Measurements from ENCODE around the gene DGKE.
A peak's percentile ranks its signal among the peaks of the same experiment; 100 is the strongest.

The DGKE gene

DNA sequence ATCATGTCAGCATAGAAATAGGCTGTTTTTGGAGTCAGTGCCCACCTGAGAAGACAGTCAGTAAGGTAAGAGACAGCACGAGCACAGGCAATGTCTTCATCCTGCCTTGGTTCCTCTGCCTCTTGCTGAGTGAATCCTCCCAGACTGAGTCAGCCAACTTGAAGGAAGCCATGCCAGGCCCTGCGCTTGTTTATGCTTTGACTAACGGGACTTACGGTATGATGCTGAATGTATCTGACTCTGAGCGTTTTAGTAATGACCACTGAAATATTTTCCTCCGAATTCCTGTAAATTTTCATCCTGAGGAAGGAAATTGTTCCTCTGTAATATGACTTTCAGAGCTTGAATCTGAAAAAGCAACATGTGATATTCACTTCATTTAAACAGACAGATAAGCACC lies 18.2 kb upstream of the DGKE start:
- DNase-seq (ENCODE audit: low spot score): no peak

DNA sequence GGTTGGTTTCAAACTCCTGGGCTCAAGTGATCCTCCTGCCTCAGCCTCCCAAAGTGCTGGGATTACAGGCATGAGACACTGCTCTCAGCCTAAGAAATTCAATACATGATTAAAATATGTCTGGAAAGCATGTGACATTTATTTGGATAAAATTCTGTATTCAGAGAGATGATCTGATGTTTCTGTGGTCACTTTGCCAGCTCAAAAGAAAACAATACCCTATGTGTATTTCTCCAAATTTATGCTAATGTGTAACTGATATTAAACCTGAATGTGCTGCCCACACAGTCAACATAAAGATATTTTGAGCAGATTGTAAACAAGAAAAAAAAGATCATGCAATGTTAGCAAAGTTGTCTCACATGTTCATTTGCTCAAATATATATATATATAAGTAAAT lies 16.9 kb upstream of the DGKE start:
- DNase-seq (ENCODE audit: low spot score): no peak

DNA sequence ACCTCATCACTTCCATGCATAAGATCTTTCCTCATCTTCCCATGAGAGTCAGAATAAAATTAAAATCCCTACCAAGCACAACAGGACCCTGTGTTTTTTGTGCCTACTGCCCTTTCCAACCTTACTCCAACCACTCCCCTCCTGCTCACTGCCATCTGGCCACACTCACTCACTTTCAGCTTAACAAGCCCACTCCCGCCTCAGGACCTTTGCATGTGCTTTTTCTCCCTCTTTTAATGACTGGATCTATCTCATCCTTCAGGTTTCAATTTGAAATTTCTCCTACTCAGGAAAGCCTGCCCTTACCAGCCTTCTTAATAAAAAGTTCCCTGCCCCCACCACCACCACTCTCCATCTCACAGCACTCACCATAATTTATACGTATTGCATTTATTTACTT lies 14.9 kb upstream of the DGKE start:
- DNase-seq (ENCODE audit: low spot score): no peak

DNA sequence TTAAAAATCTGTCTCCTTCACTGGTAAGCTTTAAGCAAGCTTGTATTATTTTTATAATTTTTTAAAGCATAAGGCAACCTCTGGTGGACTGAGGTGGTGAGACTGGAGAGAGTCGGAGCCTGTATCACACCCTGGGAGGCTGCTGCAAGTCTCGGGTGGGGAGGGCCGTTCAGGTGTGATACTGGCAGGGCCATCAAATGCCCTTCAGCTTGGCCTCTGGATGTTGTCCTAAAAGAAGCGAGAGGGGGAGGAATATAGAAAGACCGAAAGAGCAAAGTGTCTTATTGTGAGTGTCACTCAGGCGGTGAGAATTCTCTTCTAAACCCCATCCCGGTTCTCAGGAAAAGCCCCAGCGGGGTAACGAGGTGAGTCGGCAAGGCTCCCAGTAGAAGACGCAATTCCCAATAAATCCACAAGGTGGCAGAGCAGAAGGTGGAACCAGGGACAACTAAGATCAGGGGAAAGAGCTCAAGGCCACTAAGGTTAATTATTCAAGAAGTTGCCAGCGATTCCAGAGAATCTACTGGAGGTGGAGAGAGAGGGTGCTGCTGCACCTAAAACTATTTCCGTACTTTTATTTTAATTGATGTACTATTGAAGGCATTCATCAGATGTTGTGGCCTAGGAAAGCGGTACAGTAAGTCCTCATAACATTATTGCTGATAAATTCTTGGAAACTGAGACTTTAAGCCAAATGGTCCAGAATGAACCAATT lies 14.4 kb upstream of the DGKE start:
- DNase-seq (ENCODE audit: low spot score): peak; percentile 84

DNA sequence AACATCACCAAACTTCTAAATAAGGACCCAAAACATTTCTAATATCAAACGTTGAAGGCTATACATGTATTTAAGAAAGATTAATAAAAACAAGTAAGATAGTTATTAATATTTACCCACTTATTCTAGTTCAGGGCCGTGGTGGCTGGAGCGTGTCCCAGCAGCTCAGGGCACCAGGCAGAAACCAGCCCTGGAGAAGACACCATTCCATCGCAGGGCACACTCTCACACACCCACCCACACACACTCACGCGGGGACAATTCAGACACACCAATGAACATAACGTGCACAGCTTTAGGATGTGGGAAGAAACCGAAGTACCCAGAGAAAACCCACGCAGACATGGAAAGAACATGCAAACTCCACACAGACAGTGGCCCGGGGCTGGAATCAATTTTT lies 13.7 kb upstream of the DGKE start:
- no peak for DNase-seq (ENCODE audit: low spot score)

DNA sequence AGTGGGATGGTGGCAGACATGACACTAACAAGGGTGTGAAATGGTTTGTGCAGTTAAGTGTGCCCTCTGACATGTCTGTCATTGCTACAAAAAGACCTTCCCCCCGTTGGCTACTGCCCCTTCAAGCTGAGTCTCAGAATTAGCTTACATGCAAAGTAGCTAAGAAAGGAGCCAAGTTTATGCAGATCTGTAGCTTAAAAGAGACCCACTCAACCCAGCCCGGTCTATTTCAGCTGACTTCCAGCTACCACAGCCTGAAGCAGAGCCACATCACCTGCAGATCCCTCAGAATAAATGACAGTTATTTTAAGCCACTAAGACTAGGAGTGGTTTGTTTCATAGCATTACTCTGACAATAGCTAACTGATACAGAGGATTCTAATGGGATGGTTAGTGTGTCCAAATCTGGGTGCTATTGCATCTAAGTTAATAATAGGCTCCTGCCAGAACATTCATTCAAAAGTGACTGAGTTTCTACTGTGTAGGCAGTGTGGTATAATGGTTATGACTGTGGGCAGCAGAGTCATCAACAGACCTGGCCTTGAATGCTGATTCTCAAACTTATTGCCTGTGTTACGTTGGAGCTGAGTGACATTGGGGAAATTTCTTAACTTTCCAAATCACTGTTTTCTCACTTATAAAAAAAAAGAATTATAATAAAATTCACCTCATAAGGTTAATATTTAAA lies 12.0 kb upstream of the DGKE start:
- no peak for DNase-seq (ENCODE audit: low spot score)

DNA sequence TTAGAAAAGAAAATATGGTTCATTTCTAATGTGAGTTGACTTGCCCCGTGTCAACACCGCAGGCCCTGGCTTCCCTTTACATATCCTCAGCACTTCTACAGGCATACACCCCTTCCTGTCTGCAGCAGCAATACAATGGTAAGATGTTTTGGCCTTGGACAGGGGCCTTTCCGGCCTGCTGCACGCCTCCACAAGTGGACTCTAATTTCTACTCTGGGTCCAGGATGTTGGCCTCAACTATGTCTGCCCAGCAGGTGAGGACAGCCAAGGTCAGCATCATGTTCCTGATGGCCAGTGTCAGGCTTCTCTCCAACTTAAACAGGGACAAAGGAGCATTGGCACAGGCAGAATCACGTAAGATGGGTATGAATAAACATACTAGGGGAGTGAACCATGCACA lies 11.2 kb upstream of the DGKE start:
- DNase-seq (ENCODE audit: low spot score): no peak

DNA sequence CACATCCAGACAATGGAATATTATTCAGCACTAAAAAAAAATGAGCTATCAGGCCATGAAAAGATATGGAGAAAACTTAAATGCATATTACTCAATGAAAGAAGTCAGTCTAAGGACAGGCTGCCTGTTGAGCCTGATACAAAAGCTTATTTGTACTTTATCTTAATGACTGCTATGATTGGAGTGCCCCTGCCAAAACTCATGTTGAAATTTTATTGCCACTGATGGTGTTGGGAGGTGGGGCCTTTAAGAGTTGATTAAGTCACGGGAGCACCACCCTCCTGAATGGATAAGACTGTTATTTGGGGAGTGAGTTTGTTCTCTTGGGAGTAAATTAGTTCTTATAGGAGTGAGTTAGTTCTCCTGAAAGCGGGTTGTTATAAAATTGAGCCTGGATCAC lies 10.1 kb upstream of the DGKE start:
- DNase-seq (ENCODE audit: low spot score): no peak

DNA sequence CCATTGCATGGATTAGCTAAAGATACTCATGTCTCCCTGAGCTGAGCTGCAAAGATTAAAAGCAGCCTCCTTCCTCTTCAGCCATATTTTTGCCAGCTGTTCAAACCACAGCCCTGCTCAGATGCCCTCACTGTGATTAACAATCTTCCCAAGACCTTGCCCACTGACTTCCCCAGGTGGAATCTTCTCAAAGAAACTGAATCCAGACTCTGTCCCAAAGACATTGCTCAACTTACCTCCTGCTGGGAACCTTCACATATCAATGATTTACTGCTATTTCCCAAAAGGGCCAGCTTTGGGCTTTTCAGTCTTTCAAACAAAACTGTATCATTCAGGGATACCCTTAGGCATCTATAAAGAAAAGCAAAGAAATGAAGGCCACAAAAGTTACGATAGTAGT lies 9.4 kb upstream of the DGKE start:
- no peak for DNase-seq (ENCODE audit: low spot score)

DNA sequence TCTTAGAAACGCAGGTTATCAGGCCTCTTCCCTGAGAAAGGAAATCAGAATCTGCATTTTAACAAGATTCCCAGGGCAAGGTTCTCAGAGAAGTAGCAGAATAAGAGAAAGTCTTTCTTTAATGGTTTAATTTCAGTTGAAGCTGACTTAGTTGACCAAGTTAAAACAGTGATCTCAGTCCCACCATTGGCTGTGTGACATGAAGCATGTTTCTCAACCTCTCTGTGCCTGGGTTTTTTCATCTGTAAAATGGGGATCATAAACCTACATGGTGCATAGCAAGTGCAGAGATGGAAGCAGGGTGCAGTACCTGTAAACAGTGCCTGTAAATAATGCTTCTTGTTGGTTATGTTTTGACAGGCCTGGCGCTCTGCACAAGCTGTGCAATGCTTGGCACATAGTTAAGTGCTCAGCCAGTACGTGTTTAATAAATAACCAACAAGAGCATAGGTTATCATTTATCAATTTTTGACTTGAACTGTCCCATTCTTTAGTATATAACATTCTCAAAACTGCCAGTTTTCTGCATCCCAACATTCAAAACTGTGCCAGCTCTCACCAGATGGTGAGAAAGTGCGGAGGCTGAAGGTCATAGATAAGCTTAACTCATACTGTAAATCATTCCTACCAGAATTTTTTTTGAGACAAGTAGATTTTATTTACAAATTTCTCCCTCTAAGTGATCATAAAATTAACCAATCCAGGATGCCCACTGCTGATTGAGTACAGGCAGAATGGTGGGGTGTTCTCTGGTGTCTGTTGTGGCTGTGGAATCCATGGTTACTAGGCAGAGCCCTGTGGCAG lies 7.1 kb upstream of the DGKE start:
- DNase-seq (ENCODE audit: low spot score): no peak

DNA sequence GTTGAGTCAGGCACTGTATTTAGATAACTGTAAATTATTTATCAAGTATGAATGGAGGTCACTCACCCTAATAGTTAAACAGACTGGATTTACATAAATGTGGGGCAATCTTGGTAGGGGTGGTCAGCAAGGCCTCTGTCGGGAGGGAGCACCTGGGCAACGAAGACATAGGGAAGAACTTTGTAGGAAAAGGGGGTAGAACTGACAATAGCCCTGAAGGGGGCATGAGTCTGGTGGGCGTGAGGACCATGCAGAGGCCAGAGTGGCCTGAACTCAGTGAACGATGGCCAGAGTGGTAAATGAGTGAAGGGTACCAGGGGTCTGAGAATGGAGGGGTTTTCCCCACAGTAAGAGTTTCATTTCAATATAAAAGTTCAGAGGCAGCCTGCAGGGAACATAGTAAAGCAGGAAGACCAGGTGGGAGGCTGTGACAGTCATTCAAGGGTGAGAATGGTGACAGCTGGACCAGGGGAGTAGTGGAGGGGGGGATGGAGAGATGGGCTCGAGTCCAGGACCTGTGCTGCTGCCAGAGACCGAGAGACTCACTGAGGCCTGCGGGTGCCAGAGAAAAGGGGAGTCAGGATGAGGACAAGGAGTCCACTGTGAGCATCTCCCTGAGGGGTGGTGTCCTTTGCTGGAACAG lies 3.1 kb upstream of the DGKE start:
- DNase-seq (ENCODE audit: low spot score): no peak

DNA sequence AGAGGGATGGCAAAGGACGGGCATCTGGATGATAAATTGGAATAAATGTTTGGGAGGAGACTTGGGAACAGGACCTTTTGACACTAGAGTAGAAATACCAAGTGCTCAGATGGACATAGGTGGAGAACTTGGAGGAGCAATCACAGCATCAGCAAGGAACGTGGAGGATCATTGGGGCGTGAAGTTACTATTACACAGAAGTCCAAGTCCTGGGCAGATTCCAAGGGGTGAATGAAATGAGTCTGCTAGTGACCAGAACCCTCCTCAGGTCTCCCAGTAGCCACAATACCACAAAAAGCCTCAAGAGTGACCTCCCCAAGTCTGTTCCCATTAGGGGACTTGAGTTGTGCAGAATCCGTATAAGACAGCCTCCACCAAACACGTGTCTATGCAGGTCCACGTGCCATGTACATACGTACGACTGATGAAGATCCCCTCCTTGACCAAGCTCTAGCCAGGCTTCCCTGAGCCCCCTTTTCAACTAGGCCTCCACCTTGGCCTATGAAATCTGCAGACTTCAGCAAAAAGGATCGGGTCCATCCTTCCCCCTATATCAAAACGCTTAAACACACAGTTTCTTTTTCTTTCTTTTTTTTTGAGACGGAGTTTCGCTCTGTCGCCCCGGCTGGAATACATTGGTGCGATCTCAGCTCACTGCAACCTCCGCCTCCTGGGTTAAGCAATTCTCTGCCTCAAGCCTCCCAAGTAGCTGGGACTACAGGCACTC lies 2.4 kb upstream of the DGKE start:
- no peak for DNase-seq (ENCODE audit: low spot score)

DNA sequence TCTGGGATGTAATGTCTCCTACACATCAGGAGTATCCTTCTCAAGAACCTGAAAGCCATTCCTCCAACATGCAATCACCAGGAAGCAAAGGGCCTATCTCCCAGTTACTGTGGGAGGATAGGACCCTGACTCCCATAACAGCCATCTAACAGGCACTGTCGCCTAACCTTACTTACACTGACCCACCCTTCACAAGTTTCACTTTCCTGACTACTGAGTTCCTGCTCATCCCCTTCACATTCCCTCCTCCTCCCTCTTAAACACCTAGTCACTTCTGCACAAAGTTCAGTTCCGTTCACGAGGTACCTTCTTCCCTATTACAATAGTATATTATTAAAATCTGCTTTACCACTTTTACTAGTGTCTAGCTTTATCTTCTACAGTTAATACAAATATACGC lies 1.5 kb upstream of the DGKE start:
- no peak for DNase-seq (ENCODE audit: low spot score)

DNA sequence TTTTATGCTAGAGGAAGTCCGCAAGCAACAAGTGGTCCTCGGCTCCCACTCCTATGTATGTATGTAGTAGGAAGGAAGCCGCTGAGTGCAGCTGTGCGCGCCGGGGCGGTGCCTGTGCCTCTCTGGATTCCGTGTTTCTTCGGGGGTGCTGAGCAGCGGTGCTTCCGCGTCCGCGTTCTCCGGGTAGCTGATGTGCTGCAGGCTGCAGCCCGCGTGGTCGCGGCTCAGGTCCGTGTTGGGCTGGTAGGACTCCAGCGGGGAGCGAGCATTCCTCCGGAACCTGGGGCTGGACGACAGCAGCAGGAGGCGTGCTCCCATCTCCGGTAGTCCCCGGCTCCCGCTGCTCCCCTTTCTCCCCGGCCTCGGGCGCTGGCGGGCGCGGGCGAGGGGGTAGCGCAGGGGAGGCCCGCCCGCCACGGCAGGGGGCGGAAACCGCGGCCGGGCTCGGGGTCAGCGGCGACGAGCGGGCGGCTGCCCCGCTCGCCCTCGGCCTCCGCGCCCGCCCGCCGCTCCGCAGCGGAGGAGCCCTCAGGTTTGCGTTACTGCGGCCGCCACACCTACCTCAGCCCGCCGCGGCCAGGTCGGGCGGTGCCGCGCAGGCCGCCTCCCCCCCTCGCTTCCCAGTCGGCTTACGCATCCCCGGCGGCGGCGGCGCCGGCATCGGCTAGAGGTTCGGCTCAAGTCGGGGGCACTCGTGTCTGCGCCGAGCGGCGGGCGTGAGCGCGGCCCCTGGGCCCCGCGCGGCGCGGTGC lies 718 bp upstream of the DGKE start:
- peak; percentile 72 for DNase-seq (ENCODE audit: low spot score)

DNA sequence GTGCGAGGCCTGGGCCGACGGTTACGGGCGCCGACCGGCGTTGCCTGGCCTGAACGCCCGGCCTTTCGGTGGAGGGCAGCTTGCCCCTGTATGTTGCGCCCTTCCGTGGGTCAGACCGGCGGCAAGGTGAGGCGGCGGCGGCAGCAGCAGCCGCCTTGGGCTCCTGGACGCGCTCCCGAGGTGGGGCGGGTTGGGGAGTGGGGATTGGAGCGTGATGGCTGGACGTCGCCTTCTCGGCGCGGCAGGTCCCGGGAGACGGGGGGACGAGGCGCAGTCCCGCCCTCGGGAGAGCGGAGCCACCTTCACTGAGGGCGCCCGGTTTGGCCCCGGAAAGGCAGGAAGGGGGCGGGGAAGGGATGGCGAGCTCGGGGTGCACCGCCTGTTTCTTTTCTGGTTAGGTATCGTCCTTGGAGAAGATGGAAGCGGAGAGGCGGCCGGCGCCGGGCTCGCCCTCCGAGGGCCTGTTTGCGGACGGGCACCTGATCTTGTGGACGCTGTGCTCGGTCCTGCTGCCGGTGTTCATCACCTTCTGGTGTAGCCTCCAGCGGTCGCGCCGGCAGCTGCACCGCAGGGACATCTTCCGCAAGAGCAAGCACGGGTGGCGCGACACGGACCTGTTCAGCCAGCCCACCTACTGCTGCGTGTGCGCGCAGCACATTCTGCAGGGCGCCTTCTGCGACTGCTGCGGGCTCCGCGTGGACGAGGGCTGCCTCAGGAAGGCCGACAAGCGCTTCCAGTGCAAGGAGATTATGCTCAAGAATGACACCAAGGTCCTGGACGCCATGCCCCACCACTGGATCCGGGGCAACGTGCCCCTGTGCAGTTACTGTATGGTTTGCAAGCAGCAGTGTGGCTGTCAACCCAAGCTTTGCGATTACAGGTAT lies 671 bp downstream of the DGKE start:
- peak; percentile 48 for DNase-seq (ENCODE audit: low spot score)

DNA sequence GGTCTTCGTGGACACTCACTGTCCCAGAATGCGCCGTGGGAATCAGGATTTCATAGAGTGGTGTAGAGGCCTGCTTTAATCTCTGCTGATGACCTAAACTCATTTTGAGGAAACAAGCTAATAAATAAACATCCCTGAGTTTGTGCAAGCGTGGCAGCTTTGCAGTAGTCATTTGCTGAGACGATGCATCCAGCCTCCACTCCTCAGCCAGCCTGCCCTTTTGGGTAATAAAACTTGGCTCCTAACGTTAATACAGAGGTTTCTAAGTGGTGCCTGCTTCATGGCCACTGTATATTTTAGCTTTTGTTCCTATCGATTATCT lies 1.3 kb downstream of the DGKE start:
- DNase-seq (ENCODE audit: low spot score): no peak

DNA sequence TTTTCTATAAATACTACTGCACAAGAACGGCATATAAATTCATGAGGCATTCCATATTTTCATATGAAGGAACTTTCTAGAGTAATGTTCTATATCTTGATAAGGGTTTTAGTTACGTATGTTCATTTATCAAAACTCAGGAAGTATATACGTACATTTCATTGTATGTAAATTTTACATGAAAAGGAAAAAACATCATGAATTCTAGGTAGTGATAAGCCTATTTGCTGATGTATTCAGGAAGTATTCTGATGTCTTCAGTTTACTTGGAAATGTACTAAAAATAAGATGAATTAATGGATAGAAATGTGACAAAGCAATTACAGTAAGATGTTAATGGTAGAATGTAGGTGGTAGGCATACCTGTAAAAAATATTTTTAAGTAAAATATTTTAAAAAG lies 4.7 kb downstream of the DGKE start:
- no peak for DNase-seq (ENCODE audit: low spot score)

DNA sequence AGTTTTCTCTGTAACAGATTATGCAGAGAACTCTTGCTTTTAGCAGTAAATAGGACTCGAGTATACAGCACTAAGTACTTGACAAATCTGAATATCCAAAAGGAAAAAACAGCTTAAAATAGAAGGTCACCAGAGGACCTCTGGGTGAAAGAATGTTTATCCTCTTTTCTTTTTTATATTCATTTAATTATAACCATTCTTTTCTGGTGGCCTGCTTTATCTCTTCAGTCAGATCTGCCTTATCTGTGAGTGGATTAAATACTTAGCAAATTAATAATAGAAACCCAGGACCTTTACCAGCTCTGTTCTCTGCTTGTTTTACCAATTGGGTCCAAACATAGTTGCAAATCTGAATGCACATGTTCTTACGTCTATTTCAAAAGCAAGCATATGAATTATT lies 8.6 kb downstream of the DGKE start:
- DNase-seq (ENCODE audit: low spot score): no peak

DNA sequence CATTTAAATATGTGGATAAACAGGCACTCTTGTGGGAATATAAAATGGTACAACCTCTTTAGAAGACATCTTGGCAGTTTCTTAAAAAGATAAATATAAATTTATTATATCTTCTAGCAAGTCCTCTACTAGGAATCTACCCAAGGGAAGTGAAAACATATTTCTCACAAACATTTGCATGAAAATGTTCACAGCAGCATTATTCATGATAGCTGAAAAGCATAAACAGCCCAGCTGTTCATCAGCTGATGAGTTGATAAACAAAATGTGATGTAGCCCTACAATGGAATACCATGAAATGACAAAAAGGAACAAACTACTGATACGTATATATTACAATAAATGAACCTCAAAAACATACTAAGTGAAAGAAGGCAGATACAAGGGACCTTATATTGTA lies 12.0 kb downstream of the DGKE start:
- no peak for DNase-seq (ENCODE audit: low spot score)

DNA sequence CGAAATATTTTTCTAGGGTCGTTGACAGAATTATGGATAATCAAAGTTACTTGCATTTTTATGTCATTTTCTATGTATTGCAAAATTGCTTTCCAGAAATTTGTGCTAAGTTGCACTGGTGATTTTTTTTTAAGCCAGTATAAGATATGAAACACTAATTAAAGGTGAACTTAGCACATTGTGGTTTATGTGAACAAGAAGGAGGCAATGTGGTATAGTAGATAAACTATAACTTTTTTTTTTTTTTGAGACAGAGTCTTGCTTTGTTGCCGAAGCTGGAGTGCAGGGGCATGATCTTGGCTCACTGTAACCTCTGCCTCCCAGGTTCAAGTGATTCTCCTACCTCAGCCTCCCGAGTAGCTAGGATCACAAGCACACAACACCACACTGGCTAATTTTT lies 13.2 kb downstream of the DGKE start:
- DNase-seq (ENCODE audit: low spot score): no peak

DNA sequence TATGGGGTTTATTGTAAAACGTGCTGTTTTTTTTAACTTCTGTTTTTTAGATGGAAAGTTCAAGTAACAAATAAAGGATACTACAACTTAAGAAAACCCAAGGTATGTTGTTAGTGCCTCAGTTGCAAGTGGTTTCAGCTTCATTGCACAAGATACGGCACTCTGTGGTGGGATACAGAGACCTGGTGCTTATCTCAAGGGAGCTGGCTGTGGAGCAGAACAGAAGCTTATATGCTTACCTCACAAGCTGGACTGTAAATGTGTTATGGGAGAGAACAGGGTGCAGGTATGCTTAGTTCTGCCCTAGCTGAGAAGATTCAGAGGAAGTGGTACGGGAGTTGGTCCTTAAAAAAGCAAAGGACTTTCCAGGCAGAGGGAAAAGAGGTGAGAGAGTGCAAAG lies 15.2 kb downstream of the DGKE start:
- no peak for DNase-seq (ENCODE audit: low spot score)
